ENCODE results near the gene DUS3L.

The DUS3L gene

DNA sequence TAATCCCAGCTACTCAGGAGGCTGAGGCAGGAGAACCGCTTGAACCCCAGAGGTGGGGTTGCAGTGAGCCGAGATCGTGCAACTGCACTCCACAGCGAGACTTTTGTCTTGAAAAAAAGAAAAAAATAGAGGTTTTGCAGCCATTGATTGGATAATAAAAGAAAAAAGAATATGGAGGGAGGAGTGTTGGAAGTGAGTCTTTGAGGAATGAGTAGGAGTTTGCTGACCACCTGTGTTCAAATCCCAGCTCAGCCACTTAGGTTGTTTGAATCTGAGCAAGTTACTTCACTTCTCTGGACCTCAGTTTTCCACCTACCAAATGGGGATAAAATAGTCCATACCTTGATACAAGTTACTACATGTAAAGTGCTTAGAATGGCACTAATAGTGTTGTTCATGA lies 20.2 kb upstream of the DUS3L start:
- no peaks in the 10 kb centered on the region; a peak in 1 of 22 replicates for H4K20me1 ChIP-seq
- peaks cover 1 to 10% (median 5%) of the 10 kb centered on the region in 11 experiments; a peak in 19 of 22 replicates for H3K27me3 ChIP-seq
- H3K4me2 ChIP-seq, result no peak overlapping the region
- no peaks in the 10 kb centered on the region for H3K36me3 ChIP-seq
- no peak overlapping the region for H3K27ac ChIP-seq
- H3K9ac ChIP-seq, result no peak overlapping the region
- no peak for TF ChIP-seq Cebpa-rat (IDR thresholded peaks at IDR 0.05)
- no peaks in the 10 kb centered on the region for H3K9me3 ChIP-seq (replicated peaks in 1 of 11)
- H3K4me1 ChIP-seq, result peaks cover 0 to 22% (median 16%) of the 10 kb centered on the region in 10 experiments; a peak in 17 of 20 replicates
- H3K4me3 ChIP-seq, result no peak overlapping the region

DNA sequence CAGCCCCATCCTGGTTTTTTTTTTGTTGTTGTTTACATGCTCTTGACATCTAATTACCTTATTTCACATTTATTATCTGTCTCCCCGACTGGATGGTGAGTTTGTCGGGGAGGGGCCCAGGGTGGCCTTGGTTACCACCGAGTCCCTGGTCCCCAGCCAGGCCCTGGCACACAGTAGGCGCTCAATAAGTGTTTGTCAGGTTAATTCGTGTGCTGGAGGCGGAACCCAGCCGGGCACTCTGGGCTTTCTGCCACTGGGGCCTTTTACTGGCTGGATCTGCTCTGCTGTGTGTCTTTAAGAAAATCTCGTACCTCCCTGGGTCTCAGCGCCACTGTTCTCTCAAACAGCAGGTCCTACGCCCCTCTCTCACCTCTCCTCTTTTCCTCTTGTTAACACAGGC lies 18.5 kb upstream of the DUS3L start:
- no peak for TF ChIP-seq Cebpa-rat (IDR thresholded peaks at IDR 0.05)
- no peak overlapping the region for H3K4me3 ChIP-seq
- peaks cover 0 to 2% (median 0%) of the 10 kb centered on the region in 11 experiments; a peak in 3 of 22 replicates for H4K20me1 ChIP-seq
- H3K27ac ChIP-seq, result peak overlapping the region in 3 of 11 experiments; percentile 32 to 36 (median 32); a peak in 3 of 22 replicates
- H3K4me2 ChIP-seq, result peak overlapping the region in 8 of 11 experiments; percentile 16 to 60 (median 38); a peak in 8 of 22 replicates
- peak overlapping the region in 1 of 11 experiments; percentile 0; a peak in 1 of 22 replicates for H3K9ac ChIP-seq
- H3K4me1 ChIP-seq, result peaks cover 0 to 33% (median 22%) of the 10 kb centered on the region in 10 experiments; a peak in 17 of 20 replicates
- H3K36me3 ChIP-seq, result no peaks in the 10 kb centered on the region
- peaks cover 16 to 27% (median 21%) of the 10 kb centered on the region in 11 experiments for H3K27me3 ChIP-seq
- H3K9me3 ChIP-seq (replicated peaks in 1 of 11), result no peaks in the 10 kb centered on the region

DNA sequence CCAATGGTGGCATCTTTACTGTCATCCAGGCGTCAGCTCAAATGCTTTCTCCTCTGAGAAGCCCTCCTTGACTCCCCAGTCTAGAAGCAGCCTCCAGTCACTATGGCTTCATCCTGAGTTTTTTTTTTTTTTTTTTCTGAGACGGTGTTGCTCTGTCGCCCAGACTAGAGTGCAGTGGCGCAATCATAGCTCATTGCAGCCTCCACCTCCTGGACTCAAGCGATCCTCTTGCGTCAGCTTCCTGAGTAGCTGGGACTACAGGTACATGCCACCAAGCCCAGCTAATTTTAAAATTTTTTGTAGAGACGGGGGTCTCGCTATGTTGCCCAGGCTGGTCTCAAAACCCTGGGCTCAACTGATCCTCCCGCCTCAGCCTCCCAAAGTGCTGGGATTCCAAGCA lies 18.1 kb upstream of the DUS3L start:
- Histone ChIP-seq H3K4me3 (no peak overlapping the region), H3K9me3 (replicated peaks in 1 of 11) (no peaks in the 10 kb centered on the region), H3K4me1 (peaks cover 0 to 37% (median 25%) of the 10 kb centered on the region in 10 experiments; a peak in 17 of 20 replicates), H3K4me2 (peak overlapping the region in 8 of 11 experiments; percentile 16 to 60 (median 38); a peak in 9 of 22 replicates), H3K27ac (peak overlapping the region in 3 of 11 experiments; percentile 32 to 36 (median 32); a peak in 3 of 22 replicates), H3K27me3 (peaks cover 20 to 31% (median 25%) of the 10 kb centered on the region in 11 experiments), H4K20me1 (peaks cover 0 to 5% (median 0%) of the 10 kb centered on the region in 11 experiments; a peak in 3 of 22 replicates), H3K36me3 (no peaks in the 10 kb centered on the region), H3K9ac (0 out of 22 replicates have a peak overlapping the region, but pooled peaks of 1 of the 11 experiments have one; percentile 0)
- TF ChIP-seq Cebpa-rat (IDR thresholded peaks at IDR 0.05), result peak in 6 of 11 experiments; percentile 15 to 75 (median 34); a peak in 5 of 22 replicates

- Histone ChIP-seq H3K9me3 (replicated peaks in 1 of 11) (no peaks in the 10 kb centered on the region), H3K4me2 (peak overlapping the region in 9 of 11 experiments; percentile 27 to 69 (median 60); a peak in 18 of 22 replicates), H3K9ac (peak overlapping the region in 6 of 11 experiments; percentile 0 to 51 (median 23); a peak in 4 of 22 replicates), H3K4me3 (no peak overlapping the region), H4K20me1 (peaks cover 0 to 5% (median 0%) of the 10 kb centered on the region in 11 experiments; a peak in 3 of 22 replicates), H3K27ac (peak overlapping the region in 4 of 11 experiments; percentile 1 to 29 (median 20); a peak in 2 of 22 replicates), H3K4me1 (peaks cover 6 to 43% (median 31%) of the 10 kb centered on the region in 10 experiments; a peak in 19 of 20 replicates), H3K27me3 (peaks cover 20 to 38% (median 27%) of the 10 kb centered on the region in 11 experiments), H3K36me3 (no peaks in the 10 kb centered on the region)
- TF ChIP-seq Cebpa-rat (IDR thresholded peaks at IDR 0.05), result no peak
Measured at GRCh38 chr19:5808120-5808816, 17.3 kb upstream of the DUS3L start.

- Histone ChIP-seq H3K36me3 (no peaks in the 10 kb centered on the region), H3K27ac (no peak overlapping the region), H4K20me1 (peaks cover 0 to 5% (median 0%) of the 10 kb centered on the region in 11 experiments; a peak in 3 of 22 replicates), H3K9ac (no peak overlapping the region), H3K4me1 (peaks cover 7 to 56% (median 45%) of the 10 kb centered on the region in 10 experiments; a peak in 19 of 20 replicates), H3K4me2 (no peak overlapping the region), H3K27me3 (peaks cover 20 to 38% (median 27%) of the 10 kb centered on the region in 11 experiments), H3K4me3 (no peak overlapping the region), H3K9me3 (replicated peaks in 1 of 11) (no peaks in the 10 kb centered on the region)
- TF ChIP-seq Cebpa-rat (IDR thresholded peaks at IDR 0.05), result no peak
Measured at GRCh38 chr19:5806905-5807304, 15.9 kb upstream of the DUS3L start.

DNA sequence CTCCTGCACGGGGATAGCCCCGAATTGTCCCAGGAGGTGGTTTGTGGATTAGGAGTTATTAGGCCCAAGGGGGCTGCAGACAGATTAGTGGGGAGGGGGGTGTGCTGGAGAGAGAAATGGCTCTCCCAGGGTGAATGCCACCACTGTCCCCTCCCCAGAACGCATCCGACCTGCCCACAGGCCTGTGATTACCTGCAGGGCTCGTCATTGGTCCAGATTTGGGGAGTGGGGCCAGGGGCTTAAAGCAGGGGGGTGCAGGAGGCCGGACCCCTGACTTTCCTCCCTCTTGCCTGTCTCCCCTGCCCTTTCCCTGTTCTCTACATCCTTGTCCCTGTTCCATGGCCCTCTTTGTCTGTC lies 15.1 kb upstream of the DUS3L start:
- H3K9ac ChIP-seq, result peak overlapping the region in 1 of 11 experiments; percentile 53; a peak in 1 of 22 replicates
- TF ChIP-seq Cebpa-rat (IDR thresholded peaks at IDR 0.05), result no peak
- H4K20me1 ChIP-seq, result peaks cover 0 to 5% (median 0%) of the 10 kb centered on the region in 11 experiments; a peak in 3 of 22 replicates
- H3K36me3 ChIP-seq, result no peaks in the 10 kb centered on the region
- H3K9me3 ChIP-seq (replicated peaks in 1 of 11), result no peaks in the 10 kb centered on the region
- peaks cover 7 to 58% (median 49%) of the 10 kb centered on the region in 10 experiments; a peak in 19 of 20 replicates for H3K4me1 ChIP-seq
- H3K4me2 ChIP-seq, result peak overlapping the region in 8 of 11 experiments; percentile 46 to 85 (median 67); a peak in 15 of 22 replicates
- H3K27me3 ChIP-seq, result peaks cover 20 to 38% (median 27%) of the 10 kb centered on the region in 11 experiments
- H3K4me3 ChIP-seq, result peak overlapping the region in 1 of 10 experiments; percentile 57; a peak in 1 of 20 replicates
- no peak overlapping the region for H3K27ac ChIP-seq

GRCh38 chr19:5805462-5806132 lies 14.6 kb upstream of the DUS3L start:
- Histone ChIP-seq H3K4me3 (peak overlapping the region in 9 of 10 experiments; percentile 21 to 63 (median 46); a peak in 15 of 20 replicates), H3K9ac (peak overlapping the region in 6 of 11 experiments; percentile 9 to 53 (median 34); a peak in 9 of 22 replicates), H3K36me3 (no peaks in the 10 kb centered on the region), H3K27ac (no peak overlapping the region), H3K4me2 (peak overlapping the region; percentile 34 to 85 (median 60); a peak in 21 of 22 replicates), H3K9me3 (replicated peaks in 1 of 11) (no peaks in the 10 kb centered on the region), H3K27me3 (peaks cover 20 to 38% (median 27%) of the 10 kb centered on the region in 11 experiments), H4K20me1 (peaks cover 0 to 5% (median 0%) of the 10 kb centered on the region in 11 experiments; a peak in 3 of 22 replicates), H3K4me1 (peaks cover 7 to 58% (median 50%) of the 10 kb centered on the region in 10 experiments; a peak in 19 of 20 replicates)
- no peak for TF ChIP-seq Cebpa-rat (IDR thresholded peaks at IDR 0.05)
